ENCODE results near the gene GNG14. TPM values are rescaled to one million over a fixed set of nuclear protein-coding genes. Genes with fewer than 3 reads are reported as not detected.

Gene GNG14
- total and polyA plus RNA-seq, 2 of the 13 experiments (the other 11 are each of a cell fraction or from before 2014, with no cell fraction given), result not detected

- TF ChIP-seq SP1 (IDR thresholded peaks at IDR 0.05) (no peak), SP1 (CRISPR knock-in tag; IDR thresholded peaks at IDR 0.05) (no peak), ZNF260 (CRISPR knock-in tag; IDR thresholded peaks at IDR 0.05; ENCODE audit: borderline replicate concordance, low read depth) (no peak), ZNF331 (CRISPR knock-in tag; IDR thresholded peaks at IDR 0.05) (no peak), FLYWCH1 (CRISPR knock-in tag; IDR thresholded peaks at IDR 0.05) (no peak), ZNF101 (CRISPR knock-in tag; IDR thresholded peaks at IDR 0.05; ENCODE audit: borderline replicate concordance, low read depth) (no peak), KLF15 (CRISPR knock-in tag; IDR thresholded peaks at IDR 0.05; ENCODE audit: borderline replicate concordance) (no peak), RBM39 (IDR thresholded peaks at IDR 0.05; ENCODE audit: low read depth, low read length, poor library complexity, severe bottlenecking) (no peak), ZNF720 (CRISPR knock-in tag; IDR thresholded peaks at IDR 0.05) (no peak), ATM (IDR thresholded peaks at IDR 0.05; ENCODE audit: borderline replicate concordance) (no peak), HMG20A (CRISPR knock-in tag; IDR thresholded peaks at IDR 0.05; ENCODE audit: borderline replicate concordance) (no peak), ZNF660 (CRISPR knock-in tag; IDR thresholded peaks at IDR 0.05; ENCODE audit: borderline replicate concordance, low read depth) (no peak), BATF2 (CRISPR knock-in tag; IDR thresholded peaks at IDR 0.05) (no peak), RFX5 (IDR thresholded peaks at IDR 0.05; ENCODE audit: low read depth, low read length) (peak; percentile 90), ZNF709 (CRISPR knock-in tag; IDR thresholded peaks at IDR 0.05) (no peak), RNF219 (CRISPR knock-in tag; IDR thresholded peaks at IDR 0.05) (no peak), TBX2 (CRISPR knock-in tag; IDR thresholded peaks at IDR 0.05; ENCODE audit: borderline replicate concordance) (no peak), ZNF569 (CRISPR knock-in tag; IDR thresholded peaks at IDR 0.05; ENCODE audit: borderline replicate concordance) (no peak)
- TF ChIP-seq, protein P1, sequence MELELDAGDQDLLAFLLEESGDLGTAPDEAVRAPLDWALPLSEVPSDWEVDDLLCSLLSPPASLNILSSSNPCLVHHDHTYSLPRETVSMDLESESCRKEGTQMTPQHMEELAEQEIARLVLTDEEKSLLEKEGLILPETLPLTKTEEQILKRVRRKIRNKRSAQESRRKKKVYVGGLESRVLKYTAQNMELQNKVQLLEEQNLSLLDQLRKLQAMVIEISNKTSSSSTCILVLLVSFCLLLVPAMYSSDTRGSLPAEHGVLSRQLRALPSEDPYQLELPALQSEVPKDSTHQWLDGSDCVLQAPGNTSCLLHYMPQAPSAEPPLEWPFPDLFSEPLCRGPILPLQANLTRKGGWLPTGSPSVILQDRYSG (CRISPR knock-in tag; IDR thresholded peaks at IDR 0.05), result no peak
- TF ChIP-seq, protein P2, sequence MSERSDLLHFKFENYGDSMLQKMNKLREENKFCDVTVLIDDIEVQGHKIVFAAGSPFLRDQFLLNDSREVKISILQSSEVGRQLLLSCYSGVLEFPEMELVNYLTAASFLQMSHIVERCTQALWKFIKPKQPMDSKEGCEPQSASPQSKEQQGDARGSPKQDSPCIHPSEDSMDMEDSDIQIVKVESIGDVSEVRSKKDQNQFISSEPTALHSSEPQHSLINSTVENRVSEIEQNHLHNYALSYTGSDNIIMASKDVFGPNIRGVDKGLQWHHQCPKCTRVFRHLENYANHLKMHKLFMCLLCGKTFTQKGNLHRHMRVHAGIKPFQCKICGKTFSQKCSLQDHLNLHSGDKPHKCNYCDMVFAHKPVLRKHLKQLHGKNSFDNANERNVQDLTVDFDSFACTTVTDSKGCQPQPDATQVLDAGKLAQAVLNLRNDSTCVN (CRISPR knock-in tag; IDR thresholded peaks at IDR 0.05; ENCODE audit: borderline replicate concordance), result no peak
- TF ChIP-seq, protein P3, sequence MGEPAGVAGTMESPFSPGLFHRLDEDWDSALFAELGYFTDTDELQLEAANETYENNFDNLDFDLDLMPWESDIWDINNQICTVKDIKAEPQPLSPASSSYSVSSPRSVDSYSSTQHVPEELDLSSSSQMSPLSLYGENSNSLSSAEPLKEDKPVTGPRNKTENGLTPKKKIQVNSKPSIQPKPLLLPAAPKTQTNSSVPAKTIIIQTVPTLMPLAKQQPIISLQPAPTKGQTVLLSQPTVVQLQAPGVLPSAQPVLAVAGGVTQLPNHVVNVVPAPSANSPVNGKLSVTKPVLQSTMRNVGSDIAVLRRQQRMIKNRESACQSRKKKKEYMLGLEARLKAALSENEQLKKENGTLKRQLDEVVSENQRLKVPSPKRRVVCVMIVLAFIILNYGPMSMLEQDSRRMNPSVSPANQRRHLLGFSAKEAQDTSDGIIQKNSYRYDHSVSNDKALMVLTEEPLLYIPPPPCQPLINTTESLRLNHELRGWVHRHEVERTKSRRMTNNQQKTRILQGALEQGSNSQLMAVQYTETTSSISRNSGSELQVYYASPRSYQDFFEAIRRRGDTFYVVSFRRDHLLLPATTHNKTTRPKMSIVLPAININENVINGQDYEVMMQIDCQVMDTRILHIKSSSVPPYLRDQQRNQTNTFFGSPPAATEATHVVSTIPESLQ (CRISPR knock-in tag; conservative IDR thresholded peaks at IDR 0.05), result no peak
- TF ChIP-seq, protein P4, sequence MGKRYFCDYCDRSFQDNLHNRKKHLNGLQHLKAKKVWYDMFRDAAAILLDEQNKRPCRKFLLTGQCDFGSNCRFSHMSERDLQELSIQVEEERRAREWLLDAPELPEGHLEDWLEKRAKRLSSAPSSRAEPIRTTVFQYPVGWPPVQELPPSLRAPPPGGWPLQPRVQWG (CRISPR knock-in tag; IDR thresholded peaks at IDR 0.05; ENCODE audit: borderline replicate concordance, low read depth), result no peak
These were observed 49.4 kb downstream of the GNG14 start, which contains the start of gene GET3 (continued) for GRCh38 chr19:12736995-12737834.
